Activated CD8-positive, alpha-beta memory T cell treated with anti-CD3 and anti-CD28 coated beads, Interleukin-2, amount 10 ng/mL, durations not matched to agents 7 days and 5 days (primary cell): ENCODE data around the gene U2SURP. TPM values are rescaled to one million over a fixed set of nuclear protein-coding genes. Genes with fewer than 3 reads are reported as not detected.
"Not testable (repeated sequence)": the region's sequence is repeated elsewhere in the genome, so short reads cannot be mapped to it uniquely, and the experiment has no call there.

ENCODE experiments used
- ATAC-seq: fragments of 150-1000 bp; cut with Tn5 transposase; one replicate; pipeline ENCODE4 v1.10.0; 2021; ENCODE audit warnings: moderate library complexity
- CTCF ChIA-PET: fragments of 350-600 bp; sonication (Branson Sonifier 250); formaldehyde crosslinking; loops from one replicate; lab custom pipeline; 2021; ENCODE audit warnings: antibody characterized with exemption; lab: Charles Lee
- DNase-seq: peaks from one replicate; pipeline ENCODE4 v3.0.0-alpha.2; 2020
- H3K27ac Mint-ChIP-seq: one replicate; pipeline ENCODE4 v1.8.0; 2021; ENCODE audit warnings: mild to moderate bottlenecking, mixed read lengths
- H3K27me3 Mint-ChIP-seq: one replicate; pipeline ENCODE4 v1.8.0; 2021; ENCODE audit warnings: mixed read lengths
- H3K36me3 Mint-ChIP-seq: one replicate; pipeline ENCODE4 v1.8.0; 2021; ENCODE audit warnings: mild to moderate bottlenecking, mixed read lengths
- H3K4me1 Mint-ChIP-seq: one replicate; pipeline ENCODE4 v1.8.0; 2021; ENCODE audit warnings: mixed read lengths
- H3K4me3 Mint-ChIP-seq: one replicate; pipeline ENCODE4 v1.8.0; 2021; ENCODE audit warnings: mild to moderate bottlenecking, moderate library complexity, mixed read lengths
- H3K9me3 Mint-ChIP-seq: one replicate; pipeline ENCODE4 v1.8.0; 2022; ENCODE audit warnings: low read depth, mixed read lengths
- total RNA-seq, 2 experiments: library from RNA; stranded (reverse); gene quantifications; one replicate each; pipeline ENCODE4 v1.2.3, GENCODE V29; 2021

The U2SURP gene
- total RNA-seq, 2 experiments from 2014 or later: 155 to 163 TPM

DNA sequence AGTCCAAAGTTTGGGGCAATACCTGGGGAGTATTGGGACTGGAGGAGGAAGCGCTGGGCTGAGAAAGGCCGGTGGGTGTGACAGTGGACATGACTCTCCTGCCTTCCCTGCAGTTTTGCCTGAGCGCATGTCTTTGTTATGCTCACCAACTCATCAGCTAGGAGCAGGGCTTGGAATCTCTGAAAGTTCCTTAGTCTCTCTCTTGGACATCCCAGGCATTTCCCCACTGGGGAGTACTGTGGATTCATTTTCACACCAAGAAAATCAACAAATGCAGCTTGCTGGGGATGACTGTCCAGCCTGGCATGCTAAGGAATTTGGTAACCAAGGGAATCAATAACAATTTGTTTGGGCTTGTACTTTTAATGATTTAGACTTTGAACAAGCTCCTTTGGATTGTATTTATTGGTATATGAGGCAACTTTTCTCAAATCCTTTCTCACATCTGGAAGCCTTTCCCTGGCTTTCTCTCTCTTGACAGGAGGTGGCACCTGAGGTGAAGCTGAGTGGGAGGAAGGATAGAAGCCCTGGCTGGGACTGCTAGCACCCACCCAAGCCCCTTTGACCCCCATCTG lies 69.7 kb downstream of the U2SURP start:
- no peaks in the 10 kb centered on the region for H3K4me1 Mint-ChIP-seq
- CTCF ChIA-PET: no interaction called here

GRCh38 chr3:143071776-143072175 lies 70.4 kb downstream of the U2SURP start:
- Mint-ChIP-seq H3K27ac (no peak overlapping the region), H3K4me1 (no peaks in the 10 kb centered on the region), H3K27me3 (peaks cover 3% of the 10 kb centered on the region), H3K36me3 (no peaks in the 10 kb centered on the region), H3K9me3 (no peaks in the 10 kb centered on the region), H3K4me3 (no peak overlapping the region)
- no peak for DNase-seq
- CTCF ChIA-PET: no interaction called here
- no peak for ATAC-seq

More for the DNA sequence above, 69.7 kb downstream of the U2SURP start:
- no peaks in the 10 kb centered on the region for H3K36me3 Mint-ChIP-seq
- H3K27me3 Mint-ChIP-seq: peaks cover 3% of the 10 kb centered on the region
- no peak overlapping the region for H3K27ac Mint-ChIP-seq
- H3K9me3 Mint-ChIP-seq: no peaks in the 10 kb centered on the region
- no peak overlapping the region for H3K4me3 Mint-ChIP-seq
- DNase-seq: no peak
- ATAC-seq: no peak

DNA sequence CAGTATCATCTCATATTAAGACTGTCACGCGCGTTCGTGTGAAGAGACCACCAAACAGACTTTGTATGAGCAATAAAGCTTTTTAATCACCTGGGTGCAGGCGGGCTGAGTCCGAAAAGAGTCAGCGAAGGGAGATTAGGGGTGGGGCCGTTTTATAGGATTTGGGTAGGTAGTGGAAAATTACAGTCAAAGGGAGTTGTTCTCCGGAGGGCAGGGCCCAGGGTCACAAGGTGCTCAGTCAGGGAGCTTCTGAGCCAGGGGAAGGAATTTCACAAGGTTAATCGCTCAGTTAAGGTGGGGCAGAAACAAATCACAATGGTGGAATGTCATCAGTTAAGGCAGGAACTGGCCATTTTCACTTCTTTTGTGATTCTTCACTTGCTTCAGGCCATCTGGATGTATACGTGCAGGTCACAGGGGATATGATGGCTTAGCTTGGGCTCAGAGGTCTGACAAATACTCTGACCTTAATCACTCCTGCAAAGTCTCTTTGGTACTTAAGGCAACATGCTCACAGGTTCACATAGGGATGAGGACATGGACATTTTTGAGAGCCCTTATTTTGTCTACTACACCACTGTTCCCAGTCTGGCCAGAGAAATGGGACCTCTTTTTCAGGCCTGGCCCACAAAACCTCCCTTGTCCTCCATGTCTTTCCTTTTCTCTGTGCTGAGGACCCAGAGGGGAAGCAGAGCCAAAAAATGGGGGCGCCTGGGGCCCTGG lies 71.1 kb downstream of the U2SURP start:
- H3K27ac Mint-ChIP-seq, H3K9me3 Mint-ChIP-seq, ATAC-seq, DNase-seq, CTCF ChIA-PET, H3K27me3 Mint-ChIP-seq, H3K36me3 Mint-ChIP-seq, H3K4me1 Mint-ChIP-seq, H3K4me3 Mint-ChIP-seq: not testable (repeated sequence)

DNA sequence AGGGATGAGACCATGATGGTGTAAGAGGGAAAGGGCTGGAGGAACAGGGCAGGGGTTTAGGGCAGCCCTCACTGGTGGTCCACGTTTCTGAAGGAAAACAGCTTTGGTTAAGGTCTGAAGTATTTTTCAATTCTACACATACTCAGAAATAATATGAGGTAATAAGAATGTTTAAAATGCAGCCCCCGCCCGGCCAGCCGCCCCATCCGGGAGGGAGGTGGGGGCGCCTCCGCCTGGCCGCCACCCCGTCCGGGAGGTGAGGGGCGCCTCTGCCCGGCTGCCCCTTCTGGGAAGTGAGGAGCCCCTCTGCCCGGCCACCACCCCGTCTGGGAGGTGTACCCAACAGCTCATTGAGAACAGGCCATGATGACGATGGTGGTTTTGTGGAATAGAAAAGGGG lies 72.2 kb downstream of the U2SURP start:
- H3K4me1 Mint-ChIP-seq, H3K9me3 Mint-ChIP-seq, ATAC-seq, H3K36me3 Mint-ChIP-seq, H3K27me3 Mint-ChIP-seq, H3K4me3 Mint-ChIP-seq, CTCF ChIA-PET, DNase-seq, H3K27ac Mint-ChIP-seq: not testable (repeated sequence)

DNA sequence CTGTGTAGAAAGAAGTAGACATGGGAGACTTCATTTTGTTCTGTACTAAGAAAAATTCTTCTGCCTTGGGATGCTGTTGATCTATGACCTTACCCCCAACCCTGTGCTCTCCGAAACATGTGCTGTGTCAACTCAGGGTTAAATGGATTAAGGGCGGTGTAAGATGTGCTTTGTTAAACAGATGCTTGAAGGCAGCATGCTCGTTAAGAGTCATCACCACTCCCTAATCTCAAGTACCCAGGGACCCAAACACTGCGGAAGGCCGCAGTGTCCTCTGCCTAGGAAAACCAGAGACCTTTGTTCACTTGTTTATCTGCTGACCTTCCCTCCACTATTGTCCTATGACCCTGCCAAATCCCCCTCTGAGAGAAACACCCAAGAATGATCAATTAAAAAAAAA lies 72.6 kb downstream of the U2SURP start:
- ATAC-seq, CTCF ChIA-PET, DNase-seq, H3K36me3 Mint-ChIP-seq, H3K27ac Mint-ChIP-seq, H3K4me3 Mint-ChIP-seq, H3K4me1 Mint-ChIP-seq, H3K27me3 Mint-ChIP-seq, H3K9me3 Mint-ChIP-seq: not testable (repeated sequence)

- no peak for DNase-seq
- Mint-ChIP-seq H3K36me3 (no peaks in the 10 kb centered on the region), H3K27ac (no peak overlapping the region), H3K27me3 (peaks cover 6% of the 10 kb centered on the region), H3K9me3 (no peaks in the 10 kb centered on the region), H3K4me3 (no peak overlapping the region), H3K4me1 (peaks cover 13% of the 10 kb centered on the region)
- CTCF ChIA-PET: no interaction called here
- ATAC-seq: no peak
These were observed 77.5 kb downstream of the U2SURP start for GRCh38 chr3:143078883-143079282.

- DNase-seq (no peak), ATAC-seq (no peak)
- Mint-ChIP-seq H3K4me1 (peaks cover 13% of the 10 kb centered on the region), H3K9me3 (peaks cover 2% of the 10 kb centered on the region), H3K4me3 (no peak overlapping the region), H3K36me3 (no peaks in the 10 kb centered on the region), H3K27me3 (peaks cover 6% of the 10 kb centered on the region), H3K27ac (no peak overlapping the region)
- CTCF ChIA-PET: no interaction called here
These were observed 78.8 kb downstream of the U2SURP start for GRCh38 chr3:143080196-143080595.

GRCh38 chr3:143081365-143081764 lies 80.0 kb downstream of the U2SURP start:
- Mint-ChIP-seq H3K27me3 (peaks cover 6% of the 10 kb centered on the region), H3K4me1 (peaks cover 13% of the 10 kb centered on the region), H3K27ac (no peak overlapping the region), H3K9me3 (peaks cover 2% of the 10 kb centered on the region), H3K36me3 (no peaks in the 10 kb centered on the region), H3K4me3 (no peak overlapping the region)
- DNase-seq: no peak
- ATAC-seq: no peak
- CTCF ChIA-PET: no interaction called here

DNA sequence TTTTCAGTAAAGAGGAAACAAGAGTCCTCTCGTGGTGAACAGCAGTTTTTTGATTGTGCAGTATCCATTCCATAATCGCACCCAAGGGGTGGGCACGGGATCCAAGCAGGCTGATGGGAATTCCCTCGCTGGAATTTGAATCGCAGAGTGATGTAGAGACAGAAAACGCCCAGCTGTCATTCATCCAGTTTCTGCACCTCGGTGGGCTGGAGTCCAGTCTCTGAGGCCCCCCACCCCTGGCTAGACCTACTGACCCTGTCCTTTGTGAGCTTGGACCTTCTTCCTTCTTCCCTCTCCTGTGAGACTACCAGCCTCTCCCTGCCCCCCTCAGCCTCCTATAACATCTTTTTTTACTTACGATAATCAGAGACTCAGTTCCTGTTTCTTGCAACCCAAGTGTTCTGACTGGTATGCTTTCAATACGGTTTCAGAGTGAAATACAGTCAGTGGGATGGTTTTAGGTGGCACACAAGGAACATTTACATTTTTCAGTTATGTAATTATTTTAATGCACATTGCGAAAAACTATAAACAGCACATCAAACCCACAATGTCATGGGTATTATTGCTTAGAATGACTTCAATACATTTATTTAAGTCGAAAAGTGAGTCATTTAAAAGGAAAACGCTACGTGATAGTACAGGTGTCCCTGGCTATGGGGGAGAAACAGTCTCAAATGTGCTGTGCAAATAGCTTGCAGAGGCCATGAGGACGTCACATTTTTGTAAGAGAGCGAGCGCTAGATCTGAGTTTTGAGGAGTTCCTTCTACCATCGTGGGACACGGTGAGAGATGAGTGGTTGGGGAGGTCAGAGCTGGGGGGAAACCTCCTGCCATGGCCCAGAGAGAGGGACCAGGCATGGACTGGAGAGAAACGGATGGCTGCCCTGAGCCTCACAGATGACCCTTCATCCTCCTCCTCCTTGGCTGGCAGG lies 80.7 kb downstream of the U2SURP start:
- Mint-ChIP-seq H3K4me1 (peaks cover 13% of the 10 kb centered on the region), H3K4me3 (peak overlapping the region; percentile 4), H3K27me3 (peaks cover 6% of the 10 kb centered on the region), H3K27ac (peak overlapping the region; percentile 14), H3K36me3 (no peaks in the 10 kb centered on the region), H3K9me3 (peaks cover 2% of the 10 kb centered on the region)
- no peak for DNase-seq
- ATAC-seq: peak; percentile 36
- CTCF ChIA-PET: no interaction called here

DNA sequence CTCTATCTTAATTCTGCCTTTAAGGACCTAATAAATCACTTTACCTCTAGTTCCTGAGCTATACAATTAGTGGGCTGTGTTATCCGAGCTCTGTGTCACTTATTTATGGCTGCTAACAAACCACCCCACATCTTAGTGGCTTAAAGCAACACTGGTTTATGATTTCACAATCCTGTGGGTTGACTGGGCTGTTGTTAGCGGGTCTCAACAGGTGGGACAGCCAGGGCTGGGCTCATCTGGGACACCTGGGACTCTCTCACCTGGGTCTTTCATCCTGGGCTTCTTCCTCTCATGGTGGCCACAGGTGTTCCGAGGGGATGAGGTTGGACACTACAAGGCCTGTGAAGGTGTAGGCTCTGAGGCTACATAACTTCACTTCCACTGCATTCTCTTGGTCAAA lies 82.4 kb downstream of the U2SURP start:
- H3K27ac Mint-ChIP-seq: no peak overlapping the region
- peaks cover 13% of the 10 kb centered on the region for H3K4me1 Mint-ChIP-seq
- no peak for ATAC-seq
- peaks cover 5% of the 10 kb centered on the region for H3K27me3 Mint-ChIP-seq
- DNase-seq: no peak
- H3K4me3 Mint-ChIP-seq: no peak overlapping the region
- CTCF ChIA-PET: no interaction called here
- peaks cover 2% of the 10 kb centered on the region for H3K9me3 Mint-ChIP-seq
- no peaks in the 10 kb centered on the region for H3K36me3 Mint-ChIP-seq

DNA sequence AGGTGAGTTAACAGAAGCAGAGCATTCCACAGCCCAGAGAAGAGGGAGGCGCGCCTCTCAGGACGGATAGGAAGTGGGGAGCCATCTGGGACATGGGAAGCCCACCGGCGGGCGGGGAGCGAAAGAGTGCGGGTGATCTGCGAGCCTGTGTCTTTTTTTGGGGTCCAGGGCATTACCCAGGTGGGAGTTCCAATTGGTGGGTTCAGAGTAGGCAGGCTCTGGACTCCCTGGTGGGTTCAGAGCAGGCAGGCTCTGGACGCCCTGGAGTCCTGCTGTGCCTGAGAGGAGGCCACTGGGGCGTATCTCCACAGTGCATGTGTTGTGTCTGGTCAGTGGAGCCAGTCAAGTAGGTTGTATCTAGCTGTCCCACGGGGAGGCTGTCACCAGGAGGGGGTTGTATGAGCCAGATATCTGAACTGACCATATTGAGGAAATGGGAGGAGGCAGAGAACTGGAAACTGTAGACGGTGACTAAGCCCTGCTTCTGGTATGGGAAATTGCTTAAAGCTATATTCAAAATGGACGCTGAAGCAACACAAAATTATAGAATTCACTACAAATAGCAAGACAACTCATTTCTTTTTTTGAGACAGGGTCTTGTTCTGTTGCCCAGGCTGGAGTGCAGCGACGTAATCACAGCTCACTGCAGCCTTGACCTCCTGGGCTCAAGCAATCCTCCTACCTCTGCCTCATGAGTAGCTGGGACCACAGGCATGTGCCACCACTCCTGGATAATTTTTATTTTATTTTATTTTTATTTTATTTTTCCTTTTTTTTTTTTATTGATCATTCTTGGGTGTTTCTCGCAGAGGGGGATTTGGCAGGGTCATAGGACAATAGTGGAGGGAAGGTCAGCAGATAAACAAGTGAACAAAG lies 83.7 kb downstream of the U2SURP start:
- peaks cover 3% of the 10 kb centered on the region for H3K27me3 Mint-ChIP-seq
- no peak for ATAC-seq
- H3K9me3 Mint-ChIP-seq: peaks cover 2% of the 10 kb centered on the region
- H3K4me1 Mint-ChIP-seq: peaks cover 13% of the 10 kb centered on the region
- DNase-seq: no peak
- H3K4me3 Mint-ChIP-seq: no peak overlapping the region
- H3K36me3 Mint-ChIP-seq: no peaks in the 10 kb centered on the region
- H3K27ac Mint-ChIP-seq: no peak overlapping the region
- CTCF ChIA-PET: no interaction called here

DNA sequence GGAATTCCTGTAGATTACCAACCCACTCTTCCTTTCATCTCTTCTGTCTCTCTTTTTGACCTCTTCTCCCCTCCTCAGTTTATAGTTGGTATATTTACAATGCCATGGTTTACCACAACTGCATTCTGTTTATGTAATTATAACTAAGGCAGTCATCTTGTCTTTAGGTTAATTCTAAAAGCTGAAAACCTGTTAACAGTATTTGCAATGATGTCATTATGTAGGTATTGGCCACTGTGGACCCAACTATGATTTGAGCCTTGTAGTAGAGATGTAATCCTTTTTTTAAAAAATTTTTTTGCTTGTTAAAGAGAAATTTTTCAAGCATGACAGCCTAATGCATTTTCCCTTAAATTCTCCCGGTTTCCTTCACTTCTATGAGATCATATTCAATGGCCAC lies 87.5 kb downstream of the U2SURP start:
- CTCF ChIA-PET: no interaction called here
- Mint-ChIP-seq H3K9me3 (peaks cover 2% of the 10 kb centered on the region), H3K27me3 (peaks cover 3% of the 10 kb centered on the region), H3K27ac (no peak overlapping the region), H3K36me3 (no peaks in the 10 kb centered on the region), H3K4me3 (no peak overlapping the region), H3K4me1 (no peaks in the 10 kb centered on the region)
- no peak for DNase-seq
- ATAC-seq: no peak

- DNase-seq: no peak
- no peaks in the 10 kb centered on the region for H3K4me1 Mint-ChIP-seq
- CTCF ChIA-PET: no interaction called here
- peaks cover 3% of the 10 kb centered on the region for H3K27me3 Mint-ChIP-seq
- no peak for ATAC-seq
- H3K4me3 Mint-ChIP-seq: no peak overlapping the region
- no peaks in the 10 kb centered on the region for H3K9me3 Mint-ChIP-seq
- H3K36me3 Mint-ChIP-seq: no peaks in the 10 kb centered on the region
- no peak overlapping the region for H3K27ac Mint-ChIP-seq
These were observed 88.6 kb downstream of the U2SURP start for GRCh38 chr3:143089965-143090364.
